GM12874 (cell line): ENCODE measurements around the gene FRMPD4.

Experiments
- TF ChIP-seq, protein P1 (sequence below): IDR thresholded peaks from 2 replicates; pipeline ENCODE4 v1.5.1; 2011; ENCODE audit warnings: low read depth, mild to moderate bottlenecking, control low read depth, low read length, moderate library complexity; ENCODE audit not compliant: insufficient read depth

The FRMPD4 gene

DNA sequence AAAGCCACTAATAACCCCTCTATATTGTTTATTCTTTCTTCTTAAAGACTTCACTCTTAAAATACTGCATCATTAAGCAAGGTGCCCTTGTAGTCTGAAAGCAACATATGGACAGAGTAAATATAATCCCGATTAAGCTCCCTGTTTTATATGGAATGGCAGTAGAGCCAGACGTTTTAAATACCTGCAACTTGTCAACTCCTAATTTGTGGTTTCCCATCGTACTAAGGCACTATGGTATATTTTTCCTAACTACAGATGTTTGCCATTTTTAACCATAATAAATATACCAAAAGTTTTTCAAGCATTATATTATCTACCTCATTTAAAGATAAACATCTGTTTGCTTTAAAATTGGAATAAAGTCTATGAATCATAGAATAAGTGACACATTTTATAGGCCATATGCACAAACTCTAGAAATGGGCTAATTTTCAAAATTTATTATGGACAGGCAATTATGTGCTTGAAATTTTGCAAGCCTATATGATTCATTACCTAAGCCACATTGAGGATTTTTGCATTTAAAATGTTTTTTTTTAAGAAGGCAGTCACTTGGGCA lies 194.6 kb downstream of the FRMPD4 start:
- TF ChIP-seq, protein P1, sequence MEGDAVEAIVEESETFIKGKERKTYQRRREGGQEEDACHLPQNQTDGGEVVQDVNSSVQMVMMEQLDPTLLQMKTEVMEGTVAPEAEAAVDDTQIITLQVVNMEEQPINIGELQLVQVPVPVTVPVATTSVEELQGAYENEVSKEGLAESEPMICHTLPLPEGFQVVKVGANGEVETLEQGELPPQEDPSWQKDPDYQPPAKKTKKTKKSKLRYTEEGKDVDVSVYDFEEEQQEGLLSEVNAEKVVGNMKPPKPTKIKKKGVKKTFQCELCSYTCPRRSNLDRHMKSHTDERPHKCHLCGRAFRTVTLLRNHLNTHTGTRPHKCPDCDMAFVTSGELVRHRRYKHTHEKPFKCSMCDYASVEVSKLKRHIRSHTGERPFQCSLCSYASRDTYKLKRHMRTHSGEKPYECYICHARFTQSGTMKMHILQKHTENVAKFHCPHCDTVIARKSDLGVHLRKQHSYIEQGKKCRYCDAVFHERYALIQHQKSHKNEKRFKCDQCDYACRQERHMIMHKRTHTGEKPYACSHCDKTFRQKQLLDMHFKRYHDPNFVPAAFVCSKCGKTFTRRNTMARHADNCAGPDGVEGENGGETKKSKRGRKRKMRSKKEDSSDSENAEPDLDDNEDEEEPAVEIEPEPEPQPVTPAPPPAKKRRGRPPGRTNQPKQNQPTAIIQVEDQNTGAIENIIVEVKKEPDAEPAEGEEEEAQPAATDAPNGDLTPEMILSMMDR: no peak

DNA sequence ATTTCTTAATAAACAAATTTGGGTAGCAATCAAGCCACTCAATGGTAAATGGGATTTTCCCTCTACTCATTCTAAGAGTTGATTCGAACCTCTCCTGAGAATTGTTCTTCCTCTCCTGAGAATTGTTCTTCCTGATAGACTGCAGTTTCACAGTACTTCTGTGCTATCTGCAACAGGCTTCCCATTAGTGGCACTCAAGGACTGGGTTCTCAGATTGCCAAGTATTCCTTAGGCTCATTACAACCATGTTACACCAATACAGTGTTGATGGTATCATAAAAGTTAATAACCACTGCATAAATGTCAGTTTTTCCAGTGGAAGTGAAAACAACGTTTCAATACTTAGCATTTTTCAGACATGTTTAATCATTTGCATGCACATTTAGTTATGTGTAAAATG lies 201.6 kb downstream of the FRMPD4 start:
- TF ChIP-seq, protein P1: no peak

DNA sequence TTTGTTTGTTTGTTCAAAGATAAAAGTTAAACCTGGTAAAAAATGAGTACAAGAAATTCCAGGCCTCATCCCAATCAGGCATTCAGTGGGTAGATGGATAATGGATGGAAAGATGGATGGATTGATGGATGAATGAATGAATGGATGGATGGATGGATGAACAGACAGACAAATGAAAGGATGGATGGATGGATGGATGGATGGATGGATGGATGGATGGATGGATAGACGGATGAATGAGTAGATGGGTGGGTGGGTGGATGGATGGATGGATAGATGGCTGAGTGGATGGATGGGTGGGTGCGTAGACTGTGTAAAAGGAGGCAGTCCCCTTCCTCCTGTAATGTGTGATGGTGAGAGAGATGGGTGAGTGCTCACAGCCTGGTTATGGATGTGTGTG lies 206.7 kb downstream of the FRMPD4 start:
- TF ChIP-seq, protein P1: no peak

DNA sequence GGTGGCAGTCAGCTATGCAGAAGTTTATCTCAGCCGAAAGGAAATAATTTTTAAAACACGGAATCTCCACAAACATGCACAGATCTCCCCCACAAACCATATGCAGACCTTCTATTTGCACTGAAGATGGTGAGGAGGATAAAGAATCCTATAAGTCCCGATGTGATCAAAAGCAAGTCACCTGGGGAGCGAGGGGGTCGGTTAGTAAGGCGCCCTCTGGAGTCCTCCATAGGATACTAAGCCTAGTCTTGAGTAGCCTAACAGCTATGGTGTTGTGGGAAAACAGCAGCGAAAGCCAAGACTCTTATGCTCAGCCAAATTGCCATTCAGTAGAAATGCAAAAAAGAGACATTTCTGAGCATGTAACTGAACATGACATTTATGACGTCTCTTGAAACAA lies 210.9 kb downstream of the FRMPD4 start:
- TF ChIP-seq, protein P1: no peak

DNA sequence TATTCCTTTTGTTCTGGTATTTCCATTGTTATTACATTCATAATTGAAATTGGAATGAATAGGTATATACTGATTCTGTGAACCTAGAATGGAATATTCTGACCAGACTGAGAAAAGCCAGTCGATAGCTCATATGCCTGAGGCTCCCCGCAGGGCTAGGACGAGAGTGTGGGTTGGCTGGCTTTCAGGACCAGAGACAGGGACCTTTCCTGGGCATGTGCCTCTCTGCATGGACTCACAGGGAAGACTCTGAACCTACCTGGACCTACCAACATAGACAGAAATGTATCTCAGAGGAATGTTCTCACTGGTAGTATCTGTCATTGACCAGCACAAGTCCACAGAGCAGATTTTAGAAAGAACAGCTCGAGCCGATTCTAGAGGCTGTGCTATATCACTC lies 214.6 kb downstream of the FRMPD4 start:
- TF ChIP-seq, protein P1: no peak

DNA sequence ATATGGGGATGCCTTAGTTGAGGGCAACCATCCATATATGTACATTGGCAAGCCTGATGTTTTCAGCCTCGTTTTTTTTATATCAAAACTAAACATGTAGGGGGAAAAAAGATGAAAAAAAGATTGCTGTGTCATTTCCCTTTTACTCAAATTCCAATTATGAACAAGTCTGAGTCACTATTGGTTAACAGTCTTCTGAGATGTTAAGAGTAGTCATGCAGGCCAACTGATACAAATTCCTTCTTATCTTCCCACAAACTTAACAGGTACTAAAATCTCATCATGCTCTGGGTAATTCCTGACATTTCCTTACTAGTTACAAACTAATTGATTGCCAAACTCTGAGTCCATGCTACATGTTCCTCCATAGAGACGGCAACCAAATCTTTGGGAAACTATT lies 222.1 kb downstream of the FRMPD4 start:
- TF ChIP-seq, protein P1: no peak

DNA sequence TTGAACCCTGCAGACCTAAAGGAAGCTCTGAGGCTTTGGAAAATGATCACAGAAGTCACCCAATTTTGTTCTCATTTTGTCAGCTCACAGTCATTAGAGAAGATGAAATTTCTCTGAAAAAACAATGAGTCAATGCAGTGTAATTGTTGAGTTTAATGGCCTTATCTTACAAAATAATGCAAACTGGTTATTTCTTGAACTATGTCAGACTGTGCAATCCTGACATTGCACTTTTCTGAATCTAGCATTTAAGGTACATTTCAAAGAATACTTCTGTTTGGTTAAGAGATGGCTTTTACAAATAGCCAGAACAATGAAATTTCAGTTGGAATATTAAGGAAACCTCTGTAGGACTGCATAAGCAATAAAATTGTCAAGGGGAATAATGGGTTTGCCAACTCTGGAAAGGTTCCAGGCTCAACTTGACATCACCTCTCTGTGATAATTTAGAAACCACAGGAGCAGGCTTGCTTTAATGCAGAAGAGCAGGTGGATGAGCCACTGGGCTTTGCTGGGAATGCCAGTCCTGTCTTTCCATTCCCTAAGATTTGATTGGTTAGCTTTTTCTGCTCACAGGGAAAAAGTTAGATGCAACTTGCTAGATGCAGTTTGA lies 222.8 kb downstream of the FRMPD4 start:
- TF ChIP-seq, protein P1: no peak
